PC-3 (cell line): ENCODE data around the gene NINL. TPM values are rescaled to one million over a fixed set of nuclear protein-coding genes. Genes with fewer than 3 reads are reported as not detected.

ENCODE experiments used
- ATAC-seq: fragments of 200-7000 bp; cut with Tn5 transposase; 2 replicates; pipeline ENCODE4 v1.9.1; 2020; ENCODE audit warnings: mild to moderate bottlenecking, moderate library complexity
- BruUV-seq: library from RNA; stranded (reverse); fragments of 400-500 nt; replicated peaks from 2 replicates; lab custom pipeline; 2021; lab: Mats Ljungman, UMichigan
- CTCF ChIA-PET: fragments of 300-600 bp; sonication (Branson Sonifier 250); formaldehyde crosslinking; loops from one replicate; lab custom pipeline; 2022; ENCODE audit warnings: antibody characterized with exemption; lab: Charles Lee
- POLR2A ChIA-PET: fragments of 300-600 bp; sonication (Branson Sonifier 250); formaldehyde crosslinking; loops from one replicate; lab custom pipeline; 2022; ENCODE audit warnings: antibody characterized with exemption; ENCODE audit not compliant: unreplicated experiment; lab: Charles Lee
- DNase-seq: peaks from one replicate; pipeline ENCODE4 v3.0.0-alpha.2; 2015
- H2AFZ ChIP-seq: fragments of 300-600 bp; sonication (generic); 2 replicates; pipeline ENCODE4 v1.6.0; 2016; ENCODE audit warnings: antibody characterized with exemption, low read length
- H3F3A ChIP-seq: fragments of 300-600 bp; sonication (generic); one replicate; pipeline ENCODE4 v1.6.0; 2017; ENCODE audit warnings: antibody characterized with exemption, low read length, control low read depth, mild to moderate bottlenecking; ENCODE audit not compliant: unreplicated experiment
- H3K27ac ChIP-seq: fragments of 300-600 bp; sonication (generic); 2 replicates; pipeline ENCODE4 v1.5.1; 2016; ENCODE audit warnings: mild to moderate bottlenecking, low read length
- H3K27me3 ChIP-seq: fragments of 300-600 bp; sonication (generic); 2 replicates; pipeline ENCODE4 v1.6.1; 2016; ENCODE audit warnings: low read length, mixed read lengths
- H3K36me3 ChIP-seq: fragments of 300-600 bp; sonication (generic); 2 replicates; pipeline ENCODE4 v1.6.1; 2016; ENCODE audit warnings: low read depth, mixed run types, low read length, mixed read lengths
- H3K4me1 ChIP-seq: fragments of 300-600 bp; sonication (generic); 2 replicates; pipeline ENCODE4 v1.5.1; 2016; ENCODE audit warnings: low read length; ENCODE audit not compliant: insufficient read depth
- H3K4me2 ChIP-seq: fragments of 300-600 bp; sonication (generic); 2 replicates; pipeline ENCODE4 v1.6.0; 2016; ENCODE audit warnings: low read length
- H3K4me3 ChIP-seq: fragments of 300-600 bp; sonication (generic); 2 replicates; pipeline ENCODE4 v1.5.1; 2016; ENCODE audit warnings: mild to moderate bottlenecking, low read length, mixed read lengths
- H3K79me2 ChIP-seq: fragments of 300-600 bp; sonication (generic); 2 replicates; pipeline ENCODE4 v1.6.1; 2017; ENCODE audit warnings: low read length, mixed read lengths
- H3K9ac ChIP-seq: fragments of 300-600 bp; sonication (generic); 2 replicates; pipeline ENCODE4 v1.6.0; 2016; ENCODE audit warnings: mild to moderate bottlenecking, low read length
- H3K9me2 ChIP-seq: fragments of 300-600 bp; sonication (generic); replicated peaks from 2 replicates; pipeline ENCODE4 v1.6.1; 2016; ENCODE audit warnings: mixed run types, low read length, mixed read lengths
- H3K9me3 ChIP-seq: fragments of 300-600 bp; sonication (generic); 2 replicates; pipeline ENCODE4 v1.6.1; 2016; ENCODE audit warnings: low read length, mixed read lengths
- H4K20me1 ChIP-seq: fragments of 300-600 bp; sonication (generic); 2 replicates; pipeline ENCODE4 v1.6.1; 2016; ENCODE audit warnings: low read length, mixed read lengths
- CTCF ChIP-seq: fragments of 300-600 bp; sonication (generic); conservative IDR thresholded peaks from 2 replicates; pipeline ENCODE4 v1.5.1; 2017; ENCODE audit warnings: antibody characterized with exemption, low read depth, mild to moderate bottlenecking, low read length
- EZH2 ChIP-seq: fragments of 300-600 bp; sonication (generic); IDR thresholded peaks from one replicate; pipeline ENCODE4 v1.6.1; 2017; ENCODE audit warnings: antibody characterized with exemption, mild to moderate bottlenecking, low read length; ENCODE audit not compliant: unreplicated experiment
- EZH2phosphoT487 ChIP-seq: fragments of 300-600 bp; sonication (generic); IDR thresholded peaks from 2 replicates; pipeline ENCODE4 v1.6.1; 2018; ENCODE audit warnings: mild to moderate bottlenecking, antibody characterized with exemption, low read length, borderline replicate concordance
- intact Hi-C: fragments of 100-400 bp; cut with micrococcal nuclease; formaldehyde crosslinking; loops from 2 replicates; pipeline ENCODE4 v1.9.0; 2023
- total RNA-seq: library from RNA; depleted of rRNA; stranded (reverse); fragments of >200 nt; gene quantifications from 2 replicates; pipeline ENCODE4 v1.2.3, GENCODE V29; 2014

Gene NINL
- total RNA-seq, 1 experiment from 2014 or later, result 6.5 TPM

- Histone ChIP-seq H2AFZ (no peak overlapping the region), H3K9ac (no peak overlapping the region), H3K9me3 (no peaks in the 10 kb centered on the region), H3K4me1 (no peaks in the 10 kb centered on the region), H3K27ac (no peak overlapping the region), H3K9me2 (no peaks in the 10 kb centered on the region), H4K20me1 (no peaks in the 10 kb centered on the region), H3F3A (no peaks in the 10 kb centered on the region), H3K4me2 (no peak overlapping the region), H3K27me3 (no peaks in the 10 kb centered on the region), H3K4me3 (no peak overlapping the region), H3K79me2 (no peaks in the 10 kb centered on the region), H3K36me3 (no peaks in the 10 kb centered on the region)
- BruUV-seq, result no TSS peak
- DNase-seq (no peak), ATAC-seq (no peak)
- intact Hi-C loops, result no loop called here
- TF ChIP-seq CTCF, result no peak
- no peak for TF ChIP-seq EZH2phosphoT487
- no peak for TF ChIP-seq EZH2
- CTCF ChIA-PET, result no interaction called here
- POLR2A ChIA-PET, result no interaction called here
These were observed 124.6 kb downstream of the NINL start for GRCh38 chr20:25460566-25461280.

GRCh38 chr20:25459916-25460535, 125.3 kb downstream of the NINL start:
- Histone ChIP-seq H3K9ac (no peak overlapping the region), H3F3A (no peaks in the 10 kb centered on the region), H3K79me2 (no peaks in the 10 kb centered on the region), H3K4me3 (no peak overlapping the region), H3K27ac (no peak overlapping the region), H4K20me1 (no peaks in the 10 kb centered on the region), H2AFZ (no peak overlapping the region), H3K27me3 (no peaks in the 10 kb centered on the region), H3K9me2 (no peaks in the 10 kb centered on the region), H3K36me3 (no peaks in the 10 kb centered on the region), H3K9me3 (no peaks in the 10 kb centered on the region), H3K4me2 (no peak overlapping the region), H3K4me1 (no peaks in the 10 kb centered on the region)
- no peak for DNase-seq
- intact Hi-C loops, result no loop called here
- ChIA-PET CTCF (no interaction called here), POLR2A (no interaction called here)
- BruUV-seq, result no TSS peak
- TF ChIP-seq EZH2 (no peak), EZH2phosphoT487 (no peak), CTCF (no peak)
- ATAC-seq, result no peak

- Histone ChIP-seq H2AFZ (no peak overlapping the region), H4K20me1 (no peaks in the 10 kb centered on the region), H3K9ac (no peak overlapping the region), H3K9me2 (no peaks in the 10 kb centered on the region), H3K27ac (no peak overlapping the region), H3K27me3 (no peaks in the 10 kb centered on the region), H3K9me3 (no peaks in the 10 kb centered on the region), H3K36me3 (no peaks in the 10 kb centered on the region), H3K4me3 (no peak overlapping the region), H3F3A (no peaks in the 10 kb centered on the region), H3K4me2 (no peak overlapping the region), H3K79me2 (no peaks in the 10 kb centered on the region), H3K4me1 (no peaks in the 10 kb centered on the region)
- ChIA-PET CTCF (no interaction called here), POLR2A (no interaction called here)
- ATAC-seq (no peak), DNase-seq (no peak)
- intact Hi-C loops, result no loop called here
- TF ChIP-seq CTCF (no peak), EZH2 (no peak), EZH2phosphoT487 (no peak)
- BruUV-seq, result no TSS peak
These were observed 126.1 kb downstream of the NINL start for GRCh38 chr20:25459111-25459830.
